WERI-Rb-1 (cell line): ENCODE data around the gene CEBPZ.
"Not testable (repeated sequence)": the region's sequence is repeated elsewhere in the genome, so short reads cannot be mapped to it uniquely, and the experiment has no call there.

Experiments
- DNase-seq: peaks from one replicate; pipeline ENCODE4 v3.0.0-alpha.2; 2020
- H3K27ac ChIP-seq: fragments of 250-450 bp; sonication (Bioruptor Pico); 2 replicates; pipeline ENCODE4 v1.5.1; 2020; ENCODE audit warnings: mild to moderate bottlenecking, moderate library complexity
- H3K27me3 ChIP-seq: fragments of 250-450 bp; sonication (Bioruptor Pico); 2 replicates; pipeline ENCODE4 v1.5.1; 2021; ENCODE audit warnings: mild to moderate bottlenecking, low read depth, moderate library complexity; ENCODE audit not compliant: insufficient read depth, severe bottlenecking
- H3K36me3 ChIP-seq: fragments of 250-450 bp; sonication (Bioruptor Pico); 2 replicates; pipeline ENCODE4 v1.5.1; 2020; ENCODE audit warnings: mild to moderate bottlenecking, moderate library complexity
- H3K4me3 ChIP-seq: 2 replicates; pipeline ENCODE4 v1.5.1; 2011; ENCODE audit warnings: low read depth, mild to moderate bottlenecking, control low read depth, low read length
- H3K9me3 ChIP-seq: fragments of 250-450 bp; sonication (Bioruptor Pico); 2 replicates; pipeline ENCODE4 v1.5.1; 2021; ENCODE audit warnings: mild to moderate bottlenecking, moderate library complexity; ENCODE audit not compliant: severe bottlenecking
- TF ChIP-seq, protein P1 (sequence below): IDR thresholded peaks from 2 replicates; pipeline ENCODE4 v1.5.1; 2011; ENCODE audit warnings: low read depth, mild to moderate bottlenecking, control low read depth, inconsistent platforms, low read length

Gene CEBPZ

GRCh38 chr2:37201208-37201607, 30.2 kb downstream of the CEBPZ start:
- Histone ChIP-seq H3K9me3 (peaks cover 6% of the 10 kb centered on the region), H3K27me3 (no peaks in the 10 kb centered on the region), H3K27ac (no peak overlapping the region), H3K36me3 (peaks cover 74% of the 10 kb centered on the region), H3K4me3 (no peak overlapping the region)
- TF ChIP-seq, protein P1, sequence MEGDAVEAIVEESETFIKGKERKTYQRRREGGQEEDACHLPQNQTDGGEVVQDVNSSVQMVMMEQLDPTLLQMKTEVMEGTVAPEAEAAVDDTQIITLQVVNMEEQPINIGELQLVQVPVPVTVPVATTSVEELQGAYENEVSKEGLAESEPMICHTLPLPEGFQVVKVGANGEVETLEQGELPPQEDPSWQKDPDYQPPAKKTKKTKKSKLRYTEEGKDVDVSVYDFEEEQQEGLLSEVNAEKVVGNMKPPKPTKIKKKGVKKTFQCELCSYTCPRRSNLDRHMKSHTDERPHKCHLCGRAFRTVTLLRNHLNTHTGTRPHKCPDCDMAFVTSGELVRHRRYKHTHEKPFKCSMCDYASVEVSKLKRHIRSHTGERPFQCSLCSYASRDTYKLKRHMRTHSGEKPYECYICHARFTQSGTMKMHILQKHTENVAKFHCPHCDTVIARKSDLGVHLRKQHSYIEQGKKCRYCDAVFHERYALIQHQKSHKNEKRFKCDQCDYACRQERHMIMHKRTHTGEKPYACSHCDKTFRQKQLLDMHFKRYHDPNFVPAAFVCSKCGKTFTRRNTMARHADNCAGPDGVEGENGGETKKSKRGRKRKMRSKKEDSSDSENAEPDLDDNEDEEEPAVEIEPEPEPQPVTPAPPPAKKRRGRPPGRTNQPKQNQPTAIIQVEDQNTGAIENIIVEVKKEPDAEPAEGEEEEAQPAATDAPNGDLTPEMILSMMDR: no peak
- no peak for DNase-seq

DNA sequence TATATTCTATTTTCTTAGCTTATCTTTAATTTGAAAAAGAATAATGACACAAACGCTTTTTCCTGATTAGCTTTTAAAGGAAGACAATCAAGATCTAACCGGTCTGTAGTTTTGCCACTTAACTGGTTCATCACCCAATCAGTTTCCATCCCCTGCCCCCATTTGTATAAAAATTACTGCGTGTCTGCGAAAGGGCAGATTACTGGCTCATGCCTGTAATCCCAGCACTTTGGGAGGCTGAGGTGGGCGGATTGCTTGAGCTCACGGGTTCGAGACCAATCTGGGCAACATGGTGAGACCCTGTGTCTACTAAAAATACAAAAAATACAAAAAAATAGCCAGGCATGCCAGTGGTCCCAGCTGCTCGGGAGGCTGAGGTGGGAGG, 32.7 kb downstream of the CEBPZ start:
- no peak for DNase-seq
- TF ChIP-seq, protein P1: no peak
- Histone ChIP-seq H3K27me3 (no peaks in the 10 kb centered on the region), H3K27ac (no peak overlapping the region), H3K9me3 (peaks cover 3% of the 10 kb centered on the region), H3K4me3 (no peak overlapping the region), H3K36me3 (peaks cover 49% of the 10 kb centered on the region)

GRCh38 chr2:37196320-37197195, 34.8 kb downstream of the CEBPZ start, which contains the start of gene CEBPZOS:
TSS of gene CEBPZOS (plus strand) at chr2:37196496. CDS start at chr2:37199705, 3,209 bp downstream.
- DNase-seq: peak; percentile 90
- Histone ChIP-seq H3K27me3 (no peaks in the 10 kb centered on the region), H3K9me3 (no peaks in the 10 kb centered on the region), H3K27ac (peak within 1 kb of the TSS; percentile 83), H3K36me3 (peaks cover 28% of the 10 kb centered on the region), H3K4me3 (peak within 1 kb of the TSS; percentile 91)
- TF ChIP-seq, protein P1: no peak

- H3K27me3 ChIP-seq, DNase-seq: not testable (repeated sequence)
Observed at GRCh38 chr2:37195862-37196319, 35.5 kb downstream of the CEBPZ start.

GRCh38 chr2:37192551-37192950, 38.8 kb downstream of the CEBPZ start:
- DNase-seq: no peak
- Histone ChIP-seq H3K27me3 (no peaks in the 10 kb centered on the region), H3K27ac (no peak overlapping the region), H3K4me3 (no peak overlapping the region), H3K9me3 (no peaks in the 10 kb centered on the region), H3K36me3 (no peaks in the 10 kb centered on the region)
- TF ChIP-seq, protein P1: no peak

More at GRCh38 chr2:37195862-37196319, 35.5 kb downstream of the CEBPZ start:
- not testable (repeated sequence) for H3K9me3 ChIP-seq
- peaks cover 21% of the 10 kb centered on the region for H3K36me3 ChIP-seq
- H3K27ac ChIP-seq: peak overlapping the region; percentile 83
- H3K4me3 ChIP-seq: peak overlapping the region; percentile 91

- Histone ChIP-seq H3K4me3 (no peak overlapping the region), H3K27ac (no peak overlapping the region), H3K9me3 (no peaks in the 10 kb centered on the region), H3K27me3 (no peaks in the 10 kb centered on the region), H3K36me3 (no peaks in the 10 kb centered on the region)
- TF ChIP-seq, protein P1: no peak
- DNase-seq: no peak
Observed at GRCh38 chr2:37191747-37192146, 39.6 kb downstream of the CEBPZ start.
